H1 (cell line): ENCODE data around the gene MIEF2.

Experiments
- CEBPB ChIP-seq: IDR thresholded peaks from 2 replicates; pipeline ENCODE4 v1.6.1; 2012; ENCODE audit warnings: low read depth, low read length
- CREB1 ChIP-seq: IDR thresholded peaks from 2 replicates; pipeline ENCODE4 v1.6.1; 2012; ENCODE audit warnings: inconsistent platforms
- EGR1 ChIP-seq: IDR thresholded peaks from 2 replicates; pipeline ENCODE4 v1.6.1; 2011; ENCODE audit warnings: low read depth, low read length, borderline replicate concordance
- EZH2 ChIP-seq: fragments of 200-600 bp; sonication (generic); IDR thresholded peaks from 2 replicates; pipeline ENCODE4 v1.7.1; 2012; ENCODE audit warnings: low read depth, mild to moderate bottlenecking, moderate library complexity, low read length, inconsistent platforms; ENCODE audit not compliant: severe bottlenecking
- POLR2AphosphoS5 ChIP-seq: IDR thresholded peaks from 2 replicates; pipeline ENCODE4 v1.6.1; 2011; ENCODE audit warnings: low read depth, low read length
- RXRA ChIP-seq: IDR thresholded peaks from 2 replicates; pipeline ENCODE4 v1.6.1; 2011; ENCODE audit warnings: low read depth, mild to moderate bottlenecking, low read length, moderate library complexity; ENCODE audit not compliant: insufficient read depth
- SIN3A ChIP-seq, 2 experiments: IDR thresholded peaks in 1 of 2; conservative IDR thresholded peaks in 1 of 2; 2 replicates each; pipeline ENCODE4 v1.6.1; 2011 to 2012; ENCODE audit warnings: low read length in 2 of 2, improper control_type of control experiment in 1 of 2, low read depth in 1 of 2, mild to moderate bottlenecking in 1 of 2
- TAF7 ChIP-seq: optimal IDR thresholded peaks from 2 replicates; pipeline ENCODE3; 2011; ENCODE audit warnings: low read depth, mild to moderate bottlenecking, inconsistent platforms, low read length, moderate library complexity, borderline replicate concordance
- TF ChIP-seq, protein P1 (sequence below), 3 experiments: IDR thresholded peaks; 1 replicate in 2 of 3; 2 replicates in 1 of 3; pipeline versions ENCODE4 v1.5.1 to v1.6.1; 2011; ENCODE audit warnings: low read length in 3 of 3, mild to moderate bottlenecking in 3 of 3, inconsistent platforms in 2 of 3, low read depth in 1 of 3, moderate library complexity in 1 of 3; ENCODE audit not compliant: insufficient read depth in 1 of 3; ENCODE audit errors: control extremely low read depth in 1 of 3
- TF ChIP-seq, protein P2 (sequence below): IDR thresholded peaks from 2 replicates; pipeline ENCODE4 v1.6.1; 2012; ENCODE audit warnings: inconsistent platforms
- TF ChIP-seq, protein P3 (sequence below): IDR thresholded peaks from 2 replicates; pipeline ENCODE4 v1.6.1; 2012; ENCODE audit warnings: low read length, inconsistent platforms

DNA sequence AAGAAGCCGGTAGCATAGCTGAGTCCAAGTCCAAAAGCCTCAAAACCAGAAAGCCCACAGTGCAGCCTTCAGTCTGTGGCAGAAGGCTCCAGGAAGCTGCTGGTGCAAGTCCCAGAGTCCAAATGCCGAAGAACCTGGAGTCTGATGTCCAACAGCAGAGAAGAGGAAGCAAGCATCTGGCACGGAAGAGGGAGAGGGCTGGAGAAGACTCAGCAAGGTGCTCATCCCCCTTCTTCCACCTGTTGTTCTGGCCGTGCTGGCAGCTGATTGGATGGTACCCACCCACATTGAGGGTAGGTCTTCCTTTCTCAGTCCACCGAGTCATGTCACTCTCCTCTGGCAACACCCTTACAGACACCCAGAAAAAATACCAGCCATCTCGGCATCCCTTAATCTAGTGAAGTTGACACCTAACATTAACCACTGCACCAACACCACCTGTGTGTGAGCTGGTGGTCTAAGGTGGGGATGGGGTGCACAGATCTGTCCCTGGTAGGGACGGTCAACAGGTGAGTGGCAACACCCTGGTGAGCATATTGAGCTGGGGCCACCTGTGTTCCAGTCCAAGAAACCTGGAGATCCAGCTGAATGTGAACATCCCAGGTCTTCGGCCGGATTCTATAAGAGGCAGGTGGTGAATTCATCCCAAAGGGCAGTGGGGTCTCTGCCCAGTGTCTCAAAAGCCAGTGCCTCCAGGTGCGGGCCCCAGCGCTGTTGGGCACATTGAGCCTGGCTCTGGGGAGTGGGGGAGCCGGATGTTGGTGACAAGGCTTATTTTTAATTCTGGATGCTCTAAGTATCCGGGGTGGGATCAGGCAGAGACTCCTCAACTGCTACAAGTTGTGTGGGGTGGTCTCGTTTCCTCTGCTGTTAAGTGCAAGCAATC, 9.8 kb downstream of the MIEF2 start:
- TF ChIP-seq SIN3A (conservative IDR thresholded peaks at IDR 0.05 in 1 of 2, IDR thresholded peaks at IDR 0.05 in 1 of 2; ENCODE audit: low read depth in 1 of 2, low read length in 2 of 2) (no peak), EZH2 (no peak), RXRA (no peak), TAF7 (no peak), CREB1 (no peak), EGR1 (no peak), CEBPB (no peak), POLR2AphosphoS5 (peak; percentile 8; the same call in 1 of the 2 replicates)
- TF ChIP-seq, protein P1, sequence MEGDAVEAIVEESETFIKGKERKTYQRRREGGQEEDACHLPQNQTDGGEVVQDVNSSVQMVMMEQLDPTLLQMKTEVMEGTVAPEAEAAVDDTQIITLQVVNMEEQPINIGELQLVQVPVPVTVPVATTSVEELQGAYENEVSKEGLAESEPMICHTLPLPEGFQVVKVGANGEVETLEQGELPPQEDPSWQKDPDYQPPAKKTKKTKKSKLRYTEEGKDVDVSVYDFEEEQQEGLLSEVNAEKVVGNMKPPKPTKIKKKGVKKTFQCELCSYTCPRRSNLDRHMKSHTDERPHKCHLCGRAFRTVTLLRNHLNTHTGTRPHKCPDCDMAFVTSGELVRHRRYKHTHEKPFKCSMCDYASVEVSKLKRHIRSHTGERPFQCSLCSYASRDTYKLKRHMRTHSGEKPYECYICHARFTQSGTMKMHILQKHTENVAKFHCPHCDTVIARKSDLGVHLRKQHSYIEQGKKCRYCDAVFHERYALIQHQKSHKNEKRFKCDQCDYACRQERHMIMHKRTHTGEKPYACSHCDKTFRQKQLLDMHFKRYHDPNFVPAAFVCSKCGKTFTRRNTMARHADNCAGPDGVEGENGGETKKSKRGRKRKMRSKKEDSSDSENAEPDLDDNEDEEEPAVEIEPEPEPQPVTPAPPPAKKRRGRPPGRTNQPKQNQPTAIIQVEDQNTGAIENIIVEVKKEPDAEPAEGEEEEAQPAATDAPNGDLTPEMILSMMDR (IDR thresholded peaks at IDR 0.05; ENCODE audit: control extremely low read depth in 1 of 3, insufficient read depth in 1 of 3, low read depth in 1 of 3, low read length in 3 of 3), result no peak
- TF ChIP-seq, protein P2, sequence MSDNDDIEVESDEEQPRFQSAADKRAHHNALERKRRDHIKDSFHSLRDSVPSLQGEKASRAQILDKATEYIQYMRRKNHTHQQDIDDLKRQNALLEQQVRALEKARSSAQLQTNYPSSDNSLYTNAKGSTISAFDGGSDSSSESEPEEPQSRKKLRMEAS, result no peak
- TF ChIP-seq, protein P3, sequence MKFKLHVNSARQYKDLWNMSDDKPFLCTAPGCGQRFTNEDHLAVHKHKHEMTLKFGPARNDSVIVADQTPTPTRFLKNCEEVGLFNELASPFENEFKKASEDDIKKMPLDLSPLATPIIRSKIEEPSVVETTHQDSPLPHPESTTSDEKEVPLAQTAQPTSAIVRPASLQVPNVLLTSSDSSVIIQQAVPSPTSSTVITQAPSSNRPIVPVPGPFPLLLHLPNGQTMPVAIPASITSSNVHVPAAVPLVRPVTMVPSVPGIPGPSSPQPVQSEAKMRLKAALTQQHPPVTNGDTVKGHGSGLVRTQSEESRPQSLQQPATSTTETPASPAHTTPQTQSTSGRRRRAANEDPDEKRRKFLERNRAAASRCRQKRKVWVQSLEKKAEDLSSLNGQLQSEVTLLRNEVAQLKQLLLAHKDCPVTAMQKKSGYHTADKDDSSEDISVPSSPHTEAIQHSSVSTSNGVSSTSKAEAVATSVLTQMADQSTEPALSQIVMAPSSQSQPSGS, result no peak
